GM23338 (cell line): ENCODE results near the gene DPY19L3. TPM values are rescaled to one million over a fixed set of nuclear protein-coding genes. Genes with fewer than 3 reads are reported as not detected.

ENCODE experiments used
- ATAC-seq: fragments of 200-7000 bp; cut with Tn5 transposase; 3 replicates; pipeline ENCODE4 v1.9.1; 2020
- DNase-seq: peaks from one replicate; pipeline ENCODE4 v3.0.0-alpha.2; 2015; ENCODE audit warnings: low spot score
- H2AFZ ChIP-seq: fragments of 200-600 bp; sonication (generic); 2 replicates; pipeline ENCODE4 v1.8.0; 2016; ENCODE audit warnings: antibody characterized with exemption, mild to moderate bottlenecking, moderate library complexity
- H3F3A ChIP-seq: fragments of 200-600 bp; sonication (generic); replicated peaks from 2 replicates; pipeline ENCODE4 v1.8.0; 2017; ENCODE audit warnings: antibody characterized with exemption, mixed run types, low read depth
- H3K27ac ChIP-seq: fragments of 200-600 bp; sonication (generic); 2 replicates; pipeline ENCODE4 v1.6.1; 2016; ENCODE audit warnings: low read depth
- H3K27me3 ChIP-seq: fragments of 200-600 bp; sonication (generic); 2 replicates; pipeline ENCODE4 v1.8.0; 2016; ENCODE audit warnings: mild to moderate bottlenecking, mixed run types, moderate library complexity; ENCODE audit not compliant: insufficient read depth
- H3K36me3 ChIP-seq: fragments of 200-600 bp; sonication (generic); 2 replicates; pipeline ENCODE4 v1.8.0; 2016; ENCODE audit warnings: mild to moderate bottlenecking; ENCODE audit not compliant: insufficient read depth
- H3K4me1 ChIP-seq: fragments of 200-600 bp; sonication (generic); 2 replicates; pipeline ENCODE4 v1.8.0; 2016; ENCODE audit warnings: mild to moderate bottlenecking, moderate library complexity; ENCODE audit not compliant: insufficient read depth
- H3K4me2 ChIP-seq: fragments of 200-600 bp; sonication (generic); 2 replicates; pipeline ENCODE4 v1.7.1; 2017; ENCODE audit warnings: mixed run types
- H3K4me3 ChIP-seq: fragments of 200-600 bp; sonication (generic); 2 replicates; pipeline ENCODE4 v1.6.1; 2016; ENCODE audit warnings: mixed run types
- H3K79me2 ChIP-seq: fragments of 200-600 bp; sonication (generic); replicated peaks from 2 replicates; pipeline ENCODE4 v1.8.0; 2017; ENCODE audit warnings: mild to moderate bottlenecking; ENCODE audit not compliant: insufficient read depth
- H3K9me2 ChIP-seq: fragments of 200-600 bp; sonication (generic); 2 replicates; pipeline ENCODE4 v1.8.0; 2017; ENCODE audit not compliant: insufficient read depth
- H4K20me1 ChIP-seq: fragments of 200-600 bp; sonication (generic); replicated peaks from 2 replicates; pipeline ENCODE4 v1.8.0; 2017; ENCODE audit warnings: mild to moderate bottlenecking; ENCODE audit not compliant: insufficient read depth
- H3K27ac Mint-ChIP-seq: 2 replicates; pipeline ENCODE4 v1.8.0; 2020; ENCODE audit warnings: inconsistent platforms, mild to moderate bottlenecking, moderate library complexity, mixed read lengths
- H3K27me3 Mint-ChIP-seq: 3 replicates; pipeline ENCODE4 v1.8.0; 2022; ENCODE audit warnings: low read depth, mild to moderate bottlenecking, moderate library complexity, mixed read lengths, inconsistent platforms; ENCODE audit not compliant: insufficient read depth, poor library complexity
- H3K36me3 Mint-ChIP-seq: 3 replicates; pipeline ENCODE4 v1.8.0; 2021; ENCODE audit warnings: low read depth, mild to moderate bottlenecking, inconsistent platforms, moderate library complexity, mixed read lengths
- H3K4me1 Mint-ChIP-seq: 3 replicates; pipeline ENCODE4 v1.8.0; 2020; ENCODE audit warnings: mild to moderate bottlenecking, inconsistent platforms, mixed read lengths
- H3K4me3 Mint-ChIP-seq: 3 replicates; pipeline ENCODE4 v1.8.0; 2021; ENCODE audit warnings: moderate library complexity, mild to moderate bottlenecking, inconsistent platforms, mixed read lengths
- H3K9me3 Mint-ChIP-seq: 3 replicates; pipeline ENCODE4 v1.8.0; 2020; ENCODE audit warnings: moderate library complexity, mild to moderate bottlenecking, inconsistent platforms, mixed read lengths
- CREB1 ChIP-seq: fragments of 250-450 bp; sonication (Bioruptor Pico); IDR thresholded peaks from 2 replicates; pipeline ENCODE4 v1.5.0; 2020; ENCODE audit warnings: low read depth, mild to moderate bottlenecking, moderate library complexity
- EZH2 ChIP-seq: fragments of 200-600 bp; sonication (generic); IDR thresholded peaks from one replicate; pipeline ENCODE4 v1.8.0; 2017; ENCODE audit warnings: antibody characterized with exemption, mild to moderate bottlenecking, low read depth; ENCODE audit not compliant: unreplicated experiment
- EZH2phosphoT487 ChIP-seq: fragments of 200-600 bp; sonication (generic); IDR thresholded peaks from one replicate; pipeline ENCODE4 v1.8.1; 2018; ENCODE audit warnings: antibody characterized with exemption; ENCODE audit not compliant: unreplicated experiment
- JUNB ChIP-seq: IDR thresholded peaks from one replicate; pipeline ENCODE4 v1.6.1; 2016; ENCODE audit warnings: antibody characterized with exemption; ENCODE audit not compliant: unreplicated experiment
- NANOG ChIP-seq: IDR thresholded peaks from 2 replicates; pipeline ENCODE4 v1.6.1; 2016; ENCODE audit warnings: antibody characterized with exemption, borderline replicate concordance
- STAT1 ChIP-seq: IDR thresholded peaks from one replicate; pipeline ENCODE4 v1.6.1; 2016; ENCODE audit warnings: antibody characterized with exemption; ENCODE audit not compliant: unreplicated experiment
- ZNF114 ChIP-seq: fragments of 250-450 bp; sonication (Bioruptor Pico); IDR thresholded peaks from 2 replicates; pipeline ENCODE4 v1.5.0; 2020; ENCODE audit warnings: mild to moderate bottlenecking, moderate library complexity
- ZNF331 ChIP-seq: fragments of 250-450 bp; sonication (Bioruptor Pico); IDR thresholded peaks from 2 replicates; pipeline ENCODE4 v1.5.0; 2020; ENCODE audit warnings: low read depth, mild to moderate bottlenecking, moderate library complexity
- polyA plus RNA-seq: library from polyadenylated mRNA; unstranded; fragments of >200 nt; fragmentation: Nextera tagmentation; extraction: Ambion mirVana; gene quantifications from 2 replicates; pipeline ENCODE4 v1.2.1, GENCODE V29; 2016
- total RNA-seq: library from RNA; depleted of rRNA; stranded (reverse); fragments of >200 nt; shearing (Covaris generic); gene quantifications from 2 replicates; pipeline ENCODE4 v1.2.3, GENCODE V29; 2014
- TF ChIP-seq, protein P1 (sequence below): IDR thresholded peaks from one replicate; pipeline ENCODE4 v1.6.1; 2018; ENCODE audit warnings: antibody characterized with exemption; ENCODE audit not compliant: unreplicated experiment
- TF ChIP-seq, protein P2 (sequence below), 2 experiments: fragments of 200-600 bp in 1 of 2; sonication (generic) in 1 of 2; conservative IDR thresholded peaks; 2 replicates each; pipeline versions ENCODE4 v1.5.1 to v1.6.1; 2016 to 2017; ENCODE audit warnings: antibody characterized with exemption in 2 of 2, low read depth in 2 of 2, mild to moderate bottlenecking in 2 of 2, moderate library complexity in 1 of 2

Gene DPY19L3
- total and polyA plus RNA-seq, 2 experiments from 2014 or later = 13.5 to 46.6 TPM

DNA sequence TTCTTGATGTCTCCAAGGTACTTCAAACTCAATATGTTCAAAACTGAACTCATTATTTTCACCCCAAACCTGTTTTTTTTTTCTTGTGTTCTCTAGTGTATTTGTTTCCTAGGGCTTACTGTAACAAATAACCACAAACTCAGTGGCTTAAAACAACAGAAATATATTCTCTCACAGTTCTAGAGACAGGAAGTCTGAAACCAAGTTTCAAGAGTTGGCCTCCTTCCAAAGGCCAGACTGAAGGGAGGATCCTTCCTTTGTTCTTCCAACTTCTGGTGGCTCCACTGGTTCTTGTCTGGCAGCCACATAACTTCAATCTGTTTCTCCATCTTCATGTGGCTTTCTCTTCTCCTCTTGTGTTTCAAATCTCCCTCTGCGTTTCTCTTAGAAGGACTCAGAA lies 113.5 kb downstream of the DPY19L3 start:
- H3K4me1 Mint-ChIP-seq = no peaks in the 10 kb centered on the region
- no peaks in the 10 kb centered on the region for H3K36me3 Mint-ChIP-seq
- no peak overlapping the region for H3K27ac Mint-ChIP-seq
- no peak overlapping the region for H3K4me2 ChIP-seq
- no peaks in the 10 kb centered on the region for H4K20me1 ChIP-seq
- no peaks in the 10 kb centered on the region for H3F3A ChIP-seq
- no peaks in the 10 kb centered on the region for H3K9me2 ChIP-seq
- no peaks in the 10 kb centered on the region for H3K27me3 Mint-ChIP-seq
- H3K4me3 Mint-ChIP-seq = no peak overlapping the region
- H3K4me1 ChIP-seq = no peaks in the 10 kb centered on the region
- no peak for DNase-seq
- H3K9me3 Mint-ChIP-seq = no peaks in the 10 kb centered on the region
- H2AFZ ChIP-seq = no peak overlapping the region
- H3K27ac ChIP-seq = no peak overlapping the region
- H3K36me3 ChIP-seq = no peaks in the 10 kb centered on the region
- no peak for ATAC-seq
- TF ChIP-seq, protein P1, sequence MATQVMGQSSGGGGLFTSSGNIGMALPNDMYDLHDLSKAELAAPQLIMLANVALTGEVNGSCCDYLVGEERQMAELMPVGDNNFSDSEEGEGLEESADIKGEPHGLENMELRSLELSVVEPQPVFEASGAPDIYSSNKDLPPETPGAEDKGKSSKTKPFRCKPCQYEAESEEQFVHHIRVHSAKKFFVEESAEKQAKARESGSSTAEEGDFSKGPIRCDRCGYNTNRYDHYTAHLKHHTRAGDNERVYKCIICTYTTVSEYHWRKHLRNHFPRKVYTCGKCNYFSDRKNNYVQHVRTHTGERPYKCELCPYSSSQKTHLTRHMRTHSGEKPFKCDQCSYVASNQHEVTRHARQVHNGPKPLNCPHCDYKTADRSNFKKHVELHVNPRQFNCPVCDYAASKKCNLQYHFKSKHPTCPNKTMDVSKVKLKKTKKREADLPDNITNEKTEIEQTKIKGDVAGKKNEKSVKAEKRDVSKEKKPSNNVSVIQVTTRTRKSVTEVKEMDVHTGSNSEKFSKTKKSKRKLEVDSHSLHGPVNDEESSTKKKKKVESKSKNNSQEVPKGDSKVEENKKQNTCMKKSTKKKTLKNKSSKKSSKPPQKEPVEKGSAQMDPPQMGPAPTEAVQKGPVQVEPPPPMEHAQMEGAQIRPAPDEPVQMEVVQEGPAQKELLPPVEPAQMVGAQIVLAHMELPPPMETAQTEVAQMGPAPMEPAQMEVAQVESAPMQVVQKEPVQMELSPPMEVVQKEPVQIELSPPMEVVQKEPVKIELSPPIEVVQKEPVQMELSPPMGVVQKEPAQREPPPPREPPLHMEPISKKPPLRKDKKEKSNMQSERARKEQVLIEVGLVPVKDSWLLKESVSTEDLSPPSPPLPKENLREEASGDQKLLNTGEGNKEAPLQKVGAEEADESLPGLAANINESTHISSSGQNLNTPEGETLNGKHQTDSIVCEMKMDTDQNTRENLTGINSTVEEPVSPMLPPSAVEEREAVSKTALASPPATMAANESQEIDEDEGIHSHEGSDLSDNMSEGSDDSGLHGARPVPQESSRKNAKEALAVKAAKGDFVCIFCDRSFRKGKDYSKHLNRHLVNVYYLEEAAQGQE = no peak
- TF ChIP-seq CREB1 (CRISPR knock-in tag) = no peak
- TF ChIP-seq STAT1 = no peak
- no peak for TF ChIP-seq EZH2
- no peak for TF ChIP-seq EZH2phosphoT487
- TF ChIP-seq ZNF114 (CRISPR knock-in tag) = no peak
- no peak for TF ChIP-seq JUNB
- no peak for TF ChIP-seq ZNF331 (CRISPR knock-in tag)
- TF ChIP-seq, protein P2, sequence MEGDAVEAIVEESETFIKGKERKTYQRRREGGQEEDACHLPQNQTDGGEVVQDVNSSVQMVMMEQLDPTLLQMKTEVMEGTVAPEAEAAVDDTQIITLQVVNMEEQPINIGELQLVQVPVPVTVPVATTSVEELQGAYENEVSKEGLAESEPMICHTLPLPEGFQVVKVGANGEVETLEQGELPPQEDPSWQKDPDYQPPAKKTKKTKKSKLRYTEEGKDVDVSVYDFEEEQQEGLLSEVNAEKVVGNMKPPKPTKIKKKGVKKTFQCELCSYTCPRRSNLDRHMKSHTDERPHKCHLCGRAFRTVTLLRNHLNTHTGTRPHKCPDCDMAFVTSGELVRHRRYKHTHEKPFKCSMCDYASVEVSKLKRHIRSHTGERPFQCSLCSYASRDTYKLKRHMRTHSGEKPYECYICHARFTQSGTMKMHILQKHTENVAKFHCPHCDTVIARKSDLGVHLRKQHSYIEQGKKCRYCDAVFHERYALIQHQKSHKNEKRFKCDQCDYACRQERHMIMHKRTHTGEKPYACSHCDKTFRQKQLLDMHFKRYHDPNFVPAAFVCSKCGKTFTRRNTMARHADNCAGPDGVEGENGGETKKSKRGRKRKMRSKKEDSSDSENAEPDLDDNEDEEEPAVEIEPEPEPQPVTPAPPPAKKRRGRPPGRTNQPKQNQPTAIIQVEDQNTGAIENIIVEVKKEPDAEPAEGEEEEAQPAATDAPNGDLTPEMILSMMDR (conservative IDR thresholded peaks at IDR 0.05; ENCODE audit: low read depth in 2 of 2) = no peak
- H3K27me3 ChIP-seq = no peaks in the 10 kb centered on the region
- no peaks in the 10 kb centered on the region for H3K79me2 ChIP-seq
- H3K4me3 ChIP-seq = no peak overlapping the region

DNA sequence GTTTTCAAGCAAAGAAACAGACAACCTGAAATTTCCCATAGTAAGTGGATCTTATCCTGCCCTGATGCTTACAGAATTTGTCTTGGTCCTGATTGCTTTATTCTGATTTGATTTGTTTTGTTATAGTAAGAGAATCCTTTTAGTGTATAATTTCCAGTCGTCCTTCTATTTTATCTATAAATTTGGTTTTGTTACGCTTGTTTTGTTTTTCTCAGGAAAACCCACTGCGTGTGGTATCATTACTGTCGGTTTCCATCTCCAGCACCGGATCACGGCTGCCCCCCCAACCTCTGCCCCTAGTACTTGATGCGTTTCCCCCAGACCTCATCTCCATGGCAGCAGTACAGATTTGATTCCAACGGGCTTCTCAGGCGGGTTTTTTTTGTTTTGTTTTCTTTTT lies 117.4 kb downstream of the DPY19L3 start:
- H3F3A ChIP-seq = no peaks in the 10 kb centered on the region
- H3K27me3 ChIP-seq = no peaks in the 10 kb centered on the region
- no peaks in the 10 kb centered on the region; the same call in 2 of the 3 replicates for H3K9me3 Mint-ChIP-seq
- no peaks in the 10 kb centered on the region for H3K4me1 ChIP-seq
- H2AFZ ChIP-seq = no peak overlapping the region
- H3K4me3 Mint-ChIP-seq = no peak overlapping the region
- H3K4me2 ChIP-seq = no peak overlapping the region
- no peaks in the 10 kb centered on the region for H3K36me3 ChIP-seq
- H3K79me2 ChIP-seq = no peaks in the 10 kb centered on the region
- TF ChIP-seq ZNF331 (CRISPR knock-in tag) = no peak
- TF ChIP-seq STAT1 = no peak
- no peak for TF ChIP-seq NANOG
- no peak for TF ChIP-seq EZH2phosphoT487
- TF ChIP-seq JUNB = no peak
- TF ChIP-seq EZH2 = no peak
- TF ChIP-seq, protein P2 (conservative IDR thresholded peaks at IDR 0.05; ENCODE audit: low read depth in 2 of 2) = no peak
- H3K27ac Mint-ChIP-seq = no peak overlapping the region
- no peaks in the 10 kb centered on the region for H4K20me1 ChIP-seq
- no peak for ATAC-seq
- no peaks in the 10 kb centered on the region for H3K9me2 ChIP-seq
- H3K27ac ChIP-seq = no peak overlapping the region
- H3K4me1 Mint-ChIP-seq = no peaks in the 10 kb centered on the region
- no peak for DNase-seq
- no peak overlapping the region for H3K4me3 ChIP-seq
- H3K36me3 Mint-ChIP-seq = no peaks in the 10 kb centered on the region
- peaks cover 2% of the 10 kb centered on the region for H3K27me3 Mint-ChIP-seq
